AG08395 (cell line): ENCODE measurements around the gene GDF15.

ENCODE experiments used
- DNase-seq: peaks from one replicate; pipeline ENCODE4 v3.0.0; 2012; ENCODE audit warnings: mixed read lengths, low spot score

GDF15 gene

GRCh38 chr19:18419195-18419698 lies 33.3 kb downstream of the GDF15 start, which contains the start of gene SSBP4:
TSS of gene SSBP4 (plus strand) at chr19:18419398. CDS start at chr19:18419649, 251 bp downstream.
- DNase-seq = peak; percentile 95

- DNase-seq = no peak
These were observed 33.9 kb downstream of the GDF15 start for GRCh38 chr19:18419699-18420460.

GRCh38 chr19:18420930-18421329 lies 35.0 kb downstream of the GDF15 start:
- no peak for DNase-seq

GRCh38 chr19:18421371-18421959 lies 35.5 kb downstream of the GDF15 start:
- no peak for DNase-seq

GRCh38 chr19:18422530-18423191 lies 36.7 kb downstream of the GDF15 start:
- no peak for DNase-seq

- no peak for DNase-seq
These were observed 37.5 kb downstream of the GDF15 start for GRCh38 chr19:18423258-18424020.

GRCh38 chr19:18424122-18424889 lies 38.3 kb downstream of the GDF15 start:
- no peak for DNase-seq

GRCh38 chr19:18424890-18425514 lies 39.0 kb downstream of the GDF15 start:
- DNase-seq = no peak

GRCh38 chr19:18425515-18426415 lies 39.8 kb downstream of the GDF15 start:
- peak; percentile 91 for DNase-seq

- DNase-seq = no peak
These were observed 40.4 kb downstream of the GDF15 start for GRCh38 chr19:18426416-18426767.

- DNase-seq = no peak
These were observed 41.3 kb downstream of the GDF15 start for GRCh38 chr19:18427080-18427742.

- DNase-seq = no peak
These were observed 41.8 kb downstream of the GDF15 start for GRCh38 chr19:18427743-18428113.

- DNase-seq = no peak
These were observed 42.3 kb downstream of the GDF15 start for GRCh38 chr19:18428173-18428786.

GRCh38 chr19:18428787-18429674 lies 43.1 kb downstream of the GDF15 start:
- DNase-seq = peak; percentile 93

- no peak for DNase-seq
These were observed 43.9 kb downstream of the GDF15 start for GRCh38 chr19:18429717-18430416.

- DNase-seq = no peak
These were observed 44.6 kb downstream of the GDF15 start for GRCh38 chr19:18430417-18431144.
